ENCODE measurements around the gene GPR78.

The GPR78 gene

DNA sequence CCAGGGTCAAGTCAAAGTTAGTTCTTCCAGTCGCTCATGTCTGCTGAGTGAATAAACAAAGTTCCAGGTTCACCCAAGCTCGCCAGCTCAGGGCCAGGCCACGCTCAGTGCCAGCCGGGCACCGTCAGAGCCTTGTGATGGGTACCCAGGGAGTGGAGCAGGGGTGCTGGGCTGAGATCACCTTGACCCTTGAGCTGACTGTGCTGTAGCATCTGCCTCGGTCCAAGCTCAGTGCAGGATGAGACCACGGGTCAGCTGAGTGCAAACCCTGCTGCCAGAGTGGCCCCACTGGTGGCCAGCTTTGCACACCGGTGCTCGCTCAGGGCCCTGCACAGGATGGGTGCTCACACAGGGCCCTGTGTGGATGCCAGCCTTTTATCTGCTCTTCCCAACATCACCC is 16.7 kb downstream of the GPR78 start (continued):
- no peak for TF ChIP-seq PRDM6 (tag by site-specific recombination; IDR thresholded peaks at IDR 0.05)
- no peak for TF ChIP-seq ZNF354C (tag by site-specific recombination; IDR thresholded peaks at IDR 0.05; ENCODE audit: borderline replicate concordance, low read depth)
- no peak for TF ChIP-seq ZBTB6 (tag by site-specific recombination; IDR thresholded peaks at IDR 0.05)
- TF ChIP-seq ZNF629 (tag by site-specific recombination; IDR thresholded peaks at IDR 0.05) = no peak
- TF ChIP-seq ZNF449 (tag by site-specific recombination; IDR thresholded peaks at IDR 0.05) = no peak
- no peak for TF ChIP-seq HOXD13 (CRISPR knock-in tag; IDR thresholded peaks at IDR 0.05; ENCODE audit: borderline replicate concordance)
- TF ChIP-seq, protein P1, sequence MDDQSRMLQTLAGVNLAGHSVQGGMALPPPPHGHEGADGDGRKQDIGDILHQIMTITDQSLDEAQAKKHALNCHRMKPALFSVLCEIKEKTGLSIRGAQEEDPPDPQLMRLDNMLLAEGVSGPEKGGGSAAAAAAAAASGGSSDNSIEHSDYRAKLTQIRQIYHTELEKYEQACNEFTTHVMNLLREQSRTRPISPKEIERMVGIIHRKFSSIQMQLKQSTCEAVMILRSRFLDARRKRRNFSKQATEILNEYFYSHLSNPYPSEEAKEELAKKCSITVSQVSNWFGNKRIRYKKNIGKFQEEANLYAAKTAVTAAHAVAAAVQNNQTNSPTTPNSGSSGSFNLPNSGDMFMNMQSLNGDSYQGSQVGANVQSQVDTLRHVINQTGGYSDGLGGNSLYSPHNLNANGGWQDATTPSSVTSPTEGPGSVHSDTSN (CRISPR knock-in tag; IDR thresholded peaks at IDR 0.05) = no peak

GRCh38 chr4:8597319-8597718 is 17.1 kb downstream of the GPR78 start:
- no peaks in the 10 kb centered on the region for H3K9me3 ChIP-seq (ENCODE audit: control insufficient read depth, insufficient read depth, low read depth, low read length)
- no peak overlapping the region for H3K27ac ChIP-seq (ENCODE audit: extremely low read depth, low read depth, low read length)

GRCh38 chr4:8597791-8598190 is 17.6 kb downstream of the GPR78 start:
- Histone ChIP-seq H3K9me3 (ENCODE audit: control insufficient read depth, insufficient read depth, low read depth, low read length) (no peaks in the 10 kb centered on the region), H3K36me3 (ENCODE audit: control insufficient read depth in 2 of 2, insufficient read depth in 1 of 2, low read length in 2 of 2) (no peaks in the 10 kb centered on the region), H3K4me1 (ENCODE audit: control insufficient read depth, insufficient read depth, low read length) (no peaks in the 10 kb centered on the region), H3K27ac (ENCODE audit: extremely low read depth, low read depth, low read length) (no peak overlapping the region), H3K4me3 (ENCODE audit: low read depth, low read length) (no peak overlapping the region)
- CTCF ChIA-PET = interaction anchor here (1.4 to 1.9 kb wide), 2 partner anchors 9 to 129 kb away, joined by 8 read pairs; no protein-coding TSS in a partner anchor
- POLR2A ChIA-PET = no interaction called here
- no peak for TF ChIP-seq EGR2 (tag by site-specific recombination; IDR thresholded peaks at IDR 0.05; ENCODE audit: low read depth)
- TF ChIP-seq ZNF658 (tag by site-specific recombination; IDR thresholded peaks at IDR 0.05) = no peak
- no peak for TF ChIP-seq ZNF148 (tag by site-specific recombination; IDR thresholded peaks at IDR 0.05; ENCODE audit: borderline replicate concordance)
- TF ChIP-seq ZNF600 (tag by site-specific recombination; IDR thresholded peaks at IDR 0.05) = no peak
- TF ChIP-seq, protein P2, sequence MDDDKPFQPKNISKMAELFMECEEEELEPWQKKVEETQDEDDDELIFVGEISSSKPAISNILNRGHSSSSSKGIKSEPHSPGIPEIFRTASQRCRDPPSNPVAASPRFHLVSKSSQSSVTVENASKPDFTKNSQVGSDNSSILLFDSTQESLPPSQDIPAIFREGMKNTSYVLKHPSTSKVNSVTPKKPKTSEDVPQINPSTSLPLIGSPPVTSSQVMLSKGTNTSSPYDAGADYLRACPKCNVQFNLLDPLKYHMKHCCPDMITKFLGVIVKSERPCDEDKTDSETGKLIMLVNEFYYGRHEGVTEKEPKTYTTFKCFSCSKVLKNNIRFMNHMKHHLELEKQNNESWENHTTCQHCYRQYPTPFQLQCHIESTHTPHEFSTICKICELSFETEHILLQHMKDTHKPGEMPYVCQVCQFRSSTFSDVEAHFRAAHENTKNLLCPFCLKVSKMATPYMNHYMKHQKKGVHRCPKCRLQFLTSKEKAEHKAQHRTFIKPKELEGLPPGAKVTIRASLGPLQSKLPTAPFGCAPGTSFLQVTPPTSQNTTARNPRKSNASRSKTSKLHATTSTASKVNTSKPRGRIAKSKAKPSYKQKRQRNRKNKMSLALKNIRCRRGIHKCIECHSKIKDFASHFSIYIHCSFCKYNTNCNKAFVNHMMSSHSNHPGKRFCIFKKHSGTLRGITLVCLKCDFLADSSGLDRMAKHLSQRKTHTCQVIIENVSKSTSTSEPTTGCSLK (tag by site-specific recombination; IDR thresholded peaks at IDR 0.05) = no peak
- no peak for TF ChIP-seq ZNF792 (tag by site-specific recombination; IDR thresholded peaks at IDR 0.05)
- TF ChIP-seq ZNF624 (tag by site-specific recombination; IDR thresholded peaks at IDR 0.05) = no peak
- TF ChIP-seq ZNF211 (tag by site-specific recombination; IDR thresholded peaks at IDR 0.05; ENCODE audit: low read depth) = no peak
- no peak for TF ChIP-seq GLI2 (tag by site-specific recombination; IDR thresholded peaks at IDR 0.05; ENCODE audit: borderline replicate concordance, low read depth)
- no peak for TF ChIP-seq ZNF112 (tag by site-specific recombination; IDR thresholded peaks at IDR 0.05)
- TF ChIP-seq ZNF549 (tag by site-specific recombination; IDR thresholded peaks at IDR 0.05) = no peak
- no peak for TF ChIP-seq SETDB1 (IDR thresholded peaks at IDR 0.05; ENCODE audit: insufficient read length, low read length)

More at GRCh38 chr4:8597319-8597718, 17.1 kb downstream of the GPR78 start:
- Histone ChIP-seq H3K4me3 (ENCODE audit: low read depth, low read length) (no peak overlapping the region), H3K36me3 (ENCODE audit: control insufficient read depth in 2 of 2, insufficient read depth in 1 of 2, low read length in 2 of 2) (no peaks in the 10 kb centered on the region), H3K4me1 (ENCODE audit: control insufficient read depth, insufficient read depth, low read length) (no peaks in the 10 kb centered on the region)
- ChIA-PET CTCF (interaction anchor here (1.4 to 1.9 kb wide), 2 partner anchors 10 to 129 kb away, joined by 8 read pairs; no protein-coding TSS in a partner anchor), POLR2A (no interaction called here)
- TF ChIP-seq ZNF561 (tag by site-specific recombination; IDR thresholded peaks at IDR 0.05; ENCODE audit: borderline replicate concordance) (no peak), EGR2 (tag by site-specific recombination; IDR thresholded peaks at IDR 0.05; ENCODE audit: low read depth) (0 out of 2 replicates have a peak, but pooled peaks have one; percentile 7), ZNF324 (tag by site-specific recombination; IDR thresholded peaks at IDR 0.05) (no peak)

All from HEK293 (cell line).